ENCODE results near the gene SPRING1.
"Not testable (repeated sequence)": the region's sequence is repeated elsewhere in the genome, so short reads cannot be mapped to it uniquely, and the experiment has no call there.

The SPRING1 gene

DNA sequence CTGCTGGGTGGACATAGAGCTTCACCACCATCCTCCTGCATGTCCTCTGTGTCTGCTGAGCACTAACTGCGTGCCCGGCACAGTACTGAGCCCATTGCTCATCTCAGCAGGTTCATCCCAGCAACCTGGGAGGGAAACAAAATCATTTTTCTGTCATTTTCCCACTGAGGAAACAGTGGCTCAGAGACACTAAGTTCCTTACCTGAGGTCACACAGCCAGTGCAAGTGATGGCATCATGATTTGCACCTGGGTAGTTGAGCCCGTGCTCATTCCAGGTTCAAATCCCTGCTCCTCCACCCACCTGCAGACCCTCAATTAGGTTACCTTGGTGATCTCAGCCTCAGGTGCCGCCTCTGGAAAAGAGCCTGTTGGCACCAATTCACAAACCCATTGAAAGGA, 23.6 kb upstream of the SPRING1 start:
- H3F3A ChIP-seq (ENCODE audit: low read depth) = no peaks in the 10 kb centered on the region
- H3K4me3 ChIP-seq (ENCODE audit: low read length, poor library complexity, severe bottlenecking) = peak overlapping the region; percentile 85
- H3K36me3 ChIP-seq (ENCODE audit: insufficient read depth, low read length) = no peaks in the 10 kb centered on the region
- no peaks in the 10 kb centered on the region for H3K9me3 ChIP-seq (ENCODE audit: insufficient read depth, low read depth, low read length)
- no peaks in the 10 kb centered on the region for H3K4me1 ChIP-seq (ENCODE audit: insufficient read depth, low read length, poor library complexity, severe bottlenecking)
- no peak for TF ChIP-seq EZH2phosphoT487 (IDR thresholded peaks at IDR 0.05; ENCODE audit: borderline replicate concordance)
- TF ChIP-seq, protein P1, sequence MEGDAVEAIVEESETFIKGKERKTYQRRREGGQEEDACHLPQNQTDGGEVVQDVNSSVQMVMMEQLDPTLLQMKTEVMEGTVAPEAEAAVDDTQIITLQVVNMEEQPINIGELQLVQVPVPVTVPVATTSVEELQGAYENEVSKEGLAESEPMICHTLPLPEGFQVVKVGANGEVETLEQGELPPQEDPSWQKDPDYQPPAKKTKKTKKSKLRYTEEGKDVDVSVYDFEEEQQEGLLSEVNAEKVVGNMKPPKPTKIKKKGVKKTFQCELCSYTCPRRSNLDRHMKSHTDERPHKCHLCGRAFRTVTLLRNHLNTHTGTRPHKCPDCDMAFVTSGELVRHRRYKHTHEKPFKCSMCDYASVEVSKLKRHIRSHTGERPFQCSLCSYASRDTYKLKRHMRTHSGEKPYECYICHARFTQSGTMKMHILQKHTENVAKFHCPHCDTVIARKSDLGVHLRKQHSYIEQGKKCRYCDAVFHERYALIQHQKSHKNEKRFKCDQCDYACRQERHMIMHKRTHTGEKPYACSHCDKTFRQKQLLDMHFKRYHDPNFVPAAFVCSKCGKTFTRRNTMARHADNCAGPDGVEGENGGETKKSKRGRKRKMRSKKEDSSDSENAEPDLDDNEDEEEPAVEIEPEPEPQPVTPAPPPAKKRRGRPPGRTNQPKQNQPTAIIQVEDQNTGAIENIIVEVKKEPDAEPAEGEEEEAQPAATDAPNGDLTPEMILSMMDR (conservative IDR thresholded peaks at IDR 0.05; ENCODE audit: low read length) = no peak
- H3K9me2 ChIP-seq (replicated peaks; ENCODE audit: low read depth, low read length) = no peaks in the 10 kb centered on the region
- no peak overlapping the region for H3K9ac ChIP-seq (ENCODE audit: low read depth, low read length, poor library complexity, severe bottlenecking)
- no peaks in the 10 kb centered on the region for H4K20me1 ChIP-seq (ENCODE audit: insufficient read depth, low read length, poor library complexity, severe bottlenecking)
- peaks cover 18% of the 10 kb centered on the region; the same call in 1 of the 2 replicates for H3K79me2 ChIP-seq (ENCODE audit: insufficient read depth, low read length)
- no peaks in the 10 kb centered on the region for H3K27me3 ChIP-seq (ENCODE audit: insufficient read depth, low read length, poor library complexity, severe bottlenecking)
- H3K4me2 ChIP-seq (ENCODE audit: low read depth, low read length, poor library complexity, severe bottlenecking) = peak overlapping the region; percentile 74
- H2AFZ ChIP-seq (ENCODE audit: low read length) = no peak overlapping the region

DNA sequence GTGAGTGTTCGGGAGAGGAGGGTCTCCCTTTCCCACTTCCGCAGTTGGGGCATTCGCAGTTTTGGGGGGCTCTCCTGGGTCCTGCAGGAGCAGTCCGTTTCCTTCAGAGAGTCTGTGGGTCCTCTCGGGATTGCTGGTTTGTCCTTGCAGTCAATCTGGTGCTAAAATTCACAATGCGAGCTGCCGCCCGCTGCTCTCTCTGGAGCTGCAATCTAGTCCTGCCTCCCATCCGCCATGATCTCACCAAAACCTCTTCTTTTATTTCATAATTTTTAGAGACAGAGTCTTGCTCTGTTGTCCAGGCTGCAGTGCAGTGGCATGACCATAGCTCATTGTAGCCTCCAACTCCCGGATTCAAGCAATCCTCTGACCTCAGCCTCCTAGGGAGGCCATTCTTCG, 22.8 kb upstream of the SPRING1 start:
- peak overlapping the region; percentile 74 for H3K4me2 ChIP-seq (ENCODE audit: low read depth, low read length, poor library complexity, severe bottlenecking)
- no peaks in the 10 kb centered on the region for H4K20me1 ChIP-seq (ENCODE audit: insufficient read depth, low read length, poor library complexity, severe bottlenecking)
- no peaks in the 10 kb centered on the region for H3K36me3 ChIP-seq (ENCODE audit: insufficient read depth, low read length)
- no peaks in the 10 kb centered on the region for H3K4me1 ChIP-seq (ENCODE audit: insufficient read depth, low read length, poor library complexity, severe bottlenecking)
- H3K27me3 ChIP-seq (ENCODE audit: insufficient read depth, low read length, poor library complexity, severe bottlenecking) = no peaks in the 10 kb centered on the region
- peak overlapping the region; percentile 91 for H3K9ac ChIP-seq (ENCODE audit: low read depth, low read length, poor library complexity, severe bottlenecking)
- H3K79me2 ChIP-seq (ENCODE audit: insufficient read depth, low read length) = peaks cover 18% of the 10 kb centered on the region; the same call in 1 of the 2 replicates
- 0 out of 2 replicates have a peak overlapping the region, but pooled peaks have one; percentile 87 for H2AFZ ChIP-seq (ENCODE audit: low read length)
- H3F3A ChIP-seq (ENCODE audit: low read depth) = no peaks in the 10 kb centered on the region
- no peaks in the 10 kb centered on the region for H3K9me2 ChIP-seq (replicated peaks; ENCODE audit: low read depth, low read length)
- H3K4me3 ChIP-seq (ENCODE audit: low read length, poor library complexity, severe bottlenecking) = peak overlapping the region; percentile 85
- TF ChIP-seq EZH2phosphoT487 (IDR thresholded peaks at IDR 0.05; ENCODE audit: borderline replicate concordance) = no peak
- TF ChIP-seq, protein P1 (conservative IDR thresholded peaks at IDR 0.05; ENCODE audit: low read length) = no peak
- no peaks in the 10 kb centered on the region for H3K9me3 ChIP-seq (ENCODE audit: insufficient read depth, low read depth, low read length)

DNA sequence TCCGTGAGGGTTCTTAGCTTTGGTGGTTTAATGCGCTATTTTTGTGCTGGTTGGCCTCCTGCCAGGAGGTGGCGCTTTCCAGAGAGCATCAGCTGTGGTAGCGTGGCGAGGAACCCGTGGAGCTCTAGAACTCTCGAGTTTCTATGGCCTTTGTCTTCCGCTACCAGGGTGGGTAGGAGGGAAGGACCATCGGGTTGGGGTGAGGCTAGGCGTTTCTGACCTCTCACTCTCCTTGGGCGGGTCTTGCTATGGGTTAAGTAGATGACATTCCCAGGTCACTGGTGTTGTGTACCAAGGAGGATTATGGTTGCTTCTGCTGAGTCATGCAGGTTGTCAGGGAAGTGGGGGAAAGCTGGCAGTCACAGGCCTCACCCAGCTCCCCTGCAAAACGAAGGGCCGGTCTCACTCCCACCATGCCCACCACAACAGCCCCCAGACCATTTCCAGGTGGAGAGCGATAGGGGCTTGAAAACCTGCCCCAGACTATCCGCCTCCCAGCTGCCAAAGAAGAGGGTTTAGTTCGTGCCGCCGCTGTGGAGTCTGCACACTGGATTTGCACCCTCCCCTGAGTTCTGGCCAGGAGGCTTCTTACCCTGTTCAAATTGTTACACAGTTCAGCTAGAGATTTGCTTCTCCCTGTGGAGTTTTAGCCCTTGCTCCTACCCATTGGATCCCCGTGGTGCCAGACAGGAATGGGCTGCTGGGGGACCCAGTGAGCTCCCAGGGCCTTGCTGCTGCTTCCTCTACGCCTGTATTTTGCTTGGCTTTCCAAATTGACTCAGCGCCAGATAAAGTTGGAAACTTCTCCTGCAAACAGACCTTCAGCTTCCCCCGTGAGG, 22.1 kb upstream of the SPRING1 start:
- Histone ChIP-seq H3K79me2 (ENCODE audit: insufficient read depth, low read length) (peaks cover 18% of the 10 kb centered on the region; the same call in 1 of the 2 replicates), H3K4me2 (ENCODE audit: low read depth, low read length, poor library complexity, severe bottlenecking) (peak overlapping the region; percentile 74), H3K4me3 (ENCODE audit: low read length, poor library complexity, severe bottlenecking) (peak overlapping the region; percentile 85), H3F3A (ENCODE audit: low read depth) (no peaks in the 10 kb centered on the region), H3K4me1 (ENCODE audit: insufficient read depth, low read length, poor library complexity, severe bottlenecking) (no peaks in the 10 kb centered on the region), H3K36me3 (ENCODE audit: insufficient read depth, low read length) (no peaks in the 10 kb centered on the region), H3K9ac (ENCODE audit: low read depth, low read length, poor library complexity, severe bottlenecking) (peak overlapping the region; percentile 91), H3K27me3 (ENCODE audit: insufficient read depth, low read length, poor library complexity, severe bottlenecking) (no peaks in the 10 kb centered on the region), H3K9me3 (ENCODE audit: insufficient read depth, low read depth, low read length) (no peaks in the 10 kb centered on the region), H4K20me1 (ENCODE audit: insufficient read depth, low read length, poor library complexity, severe bottlenecking) (no peaks in the 10 kb centered on the region), H2AFZ (ENCODE audit: low read length) (peak overlapping the region; percentile 87), H3K9me2 (replicated peaks; ENCODE audit: low read depth, low read length) (no peaks in the 10 kb centered on the region)
- TF ChIP-seq, protein P1 (conservative IDR thresholded peaks at IDR 0.05; ENCODE audit: low read length) = peak; percentile 57
- no peak for TF ChIP-seq EZH2phosphoT487 (IDR thresholded peaks at IDR 0.05; ENCODE audit: borderline replicate concordance)

DNA sequence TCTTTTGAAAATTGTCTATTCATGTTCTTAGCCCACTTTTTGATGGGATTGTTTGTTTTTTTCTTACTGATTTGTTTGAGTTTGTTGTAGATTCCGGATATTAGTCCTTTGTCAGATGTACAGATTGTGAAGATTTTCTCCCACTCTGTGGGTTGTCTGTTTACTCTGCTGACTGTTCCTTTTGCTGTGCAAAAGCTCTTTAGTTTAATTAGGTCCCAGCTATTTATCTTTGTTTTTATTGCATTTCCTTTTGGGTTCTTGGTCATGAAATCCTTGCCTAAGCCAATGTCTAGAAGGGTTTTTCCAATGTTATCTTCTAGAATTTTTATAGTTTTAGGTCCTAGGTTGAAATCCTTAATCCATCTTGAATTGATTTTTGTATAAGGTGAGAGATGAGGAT, 16.9 kb upstream of the SPRING1 start:
- not testable (repeated sequence) for H3K36me3 ChIP-seq (ENCODE audit: insufficient read depth, low read length); H3K4me3 ChIP-seq (ENCODE audit: low read length, poor library complexity, severe bottlenecking); H3K27me3 ChIP-seq (ENCODE audit: insufficient read depth, low read length, poor library complexity, severe bottlenecking); H3K4me1 ChIP-seq (ENCODE audit: insufficient read depth, low read length, poor library complexity, severe bottlenecking); H2AFZ ChIP-seq (ENCODE audit: low read length); H3K9me2 ChIP-seq (replicated peaks; ENCODE audit: low read depth, low read length); H4K20me1 ChIP-seq (ENCODE audit: insufficient read depth, low read length, poor library complexity, severe bottlenecking); H3F3A ChIP-seq (ENCODE audit: low read depth); H3K9me3 ChIP-seq (ENCODE audit: insufficient read depth, low read depth, low read length); H3K9ac ChIP-seq (ENCODE audit: low read depth, low read length, poor library complexity, severe bottlenecking); H3K4me2 ChIP-seq (ENCODE audit: low read depth, low read length, poor library complexity, severe bottlenecking); H3K79me2 ChIP-seq (ENCODE audit: insufficient read depth, low read length)

DNA sequence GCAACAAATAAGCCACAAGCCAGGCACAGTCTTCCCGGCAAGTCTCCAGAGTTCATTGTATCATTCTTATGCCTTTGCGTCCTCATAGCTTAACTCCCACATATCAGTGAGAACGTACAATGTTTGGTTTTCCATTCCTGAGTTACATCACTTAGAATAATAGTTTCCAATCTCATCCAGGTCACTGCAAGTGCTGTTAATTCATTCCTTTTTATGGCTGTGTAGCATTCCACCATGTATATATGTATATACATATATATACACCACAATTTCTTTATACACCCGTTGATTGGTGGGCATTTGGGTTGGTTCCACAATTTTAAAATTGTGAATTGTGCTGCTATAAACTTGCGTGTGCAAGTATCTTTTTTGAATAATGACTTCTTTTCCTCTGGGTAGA, 16.2 kb upstream of the SPRING1 start:
- H3K9ac ChIP-seq (ENCODE audit: low read depth, low read length, poor library complexity, severe bottlenecking); H3K9me3 ChIP-seq (ENCODE audit: insufficient read depth, low read depth, low read length); H3K79me2 ChIP-seq (ENCODE audit: insufficient read depth, low read length); H3K4me3 ChIP-seq (ENCODE audit: low read length, poor library complexity, severe bottlenecking); H4K20me1 ChIP-seq (ENCODE audit: insufficient read depth, low read length, poor library complexity, severe bottlenecking); H3K9me2 ChIP-seq (replicated peaks; ENCODE audit: low read depth, low read length); H2AFZ ChIP-seq (ENCODE audit: low read length); H3F3A ChIP-seq (ENCODE audit: low read depth); H3K4me2 ChIP-seq (ENCODE audit: low read depth, low read length, poor library complexity, severe bottlenecking); H3K4me1 ChIP-seq (ENCODE audit: insufficient read depth, low read length, poor library complexity, severe bottlenecking); H3K27me3 ChIP-seq (ENCODE audit: insufficient read depth, low read length, poor library complexity, severe bottlenecking); H3K36me3 ChIP-seq (ENCODE audit: insufficient read depth, low read length): not testable (repeated sequence)
